Measurements from ENCODE around the gene P2RX1. TPM values are rescaled to one million over a fixed set of nuclear protein-coding genes. Genes with fewer than 3 reads are reported as not detected.

Gene P2RX1
- polyA plus RNA-seq, 1 experiment: 0.02 TPM

- no peak for DNase-seq (ENCODE audit: low read depth)
- peaks cover 6% of the 10 kb centered on the region for H3K36me3 ChIP-seq (ENCODE audit: control insufficient read depth, insufficient read depth, low read length)
- no peaks in the 10 kb centered on the region for H3K27me3 ChIP-seq (ENCODE audit: control insufficient read depth, insufficient read depth, low read length)
- ChIA-PET POLR2A (no interaction called here), CTCF (interaction anchor here (1.3 kb wide), 1 partner anchor 25 kb away, joined by 3 read pairs; no protein-coding TSS in a partner anchor)
- H3K4me3 ChIP-seq (ENCODE audit: low read depth, low read length): no peak overlapping the region
- no peak for TF ChIP-seq CTCF (IDR thresholded peaks at IDR 0.05; ENCODE audit: insufficient read depth, low read depth, low read length)
These were observed 50.0 kb downstream of the P2RX1 start for GRCh38 chr17:3866276-3866675.

- no peak overlapping the region for H3K4me3 ChIP-seq (ENCODE audit: low read depth, low read length)
- no peak for TF ChIP-seq CTCF (IDR thresholded peaks at IDR 0.05; ENCODE audit: insufficient read depth, low read depth, low read length)
- POLR2A ChIA-PET: no interaction called here
- H3K36me3 ChIP-seq (ENCODE audit: control insufficient read depth, insufficient read depth, low read length): peaks cover 6% of the 10 kb centered on the region; the same call in 1 of the 2 replicates
- no peaks in the 10 kb centered on the region for H3K27me3 ChIP-seq (ENCODE audit: control insufficient read depth, insufficient read depth, low read length)
- CTCF ChIA-PET: interaction anchor here (0.6 to 2.1 kb wide), 6 partner anchors 19 to 144 kb away, joined by 3 to 15 read pairs (median 6); partner anchors contain the start of gene NCBP3
- DNase-seq (ENCODE audit: low read depth): no peak
These were observed 51.1 kb downstream of the P2RX1 start for GRCh38 chr17:3865176-3865575.

GRCh38 chr17:3864534-3864933 lies 51.7 kb downstream of the P2RX1 start:
- no peak for TF ChIP-seq CTCF (IDR thresholded peaks at IDR 0.05; ENCODE audit: insufficient read depth, low read depth, low read length)
- Histone ChIP-seq H3K36me3 (ENCODE audit: control insufficient read depth, insufficient read depth, low read length) (peaks cover 6% of the 10 kb centered on the region), H3K27me3 (ENCODE audit: control insufficient read depth, insufficient read depth, low read length) (no peaks in the 10 kb centered on the region), H3K4me3 (ENCODE audit: low read depth, low read length) (no peak overlapping the region)
- ChIA-PET POLR2A (no interaction called here), CTCF (interaction anchor here (0.6 to 2.1 kb wide), 9 partner anchors 15 to 145 kb away, joined by 3 to 15 read pairs (median 4); partner anchors contain the start of gene NCBP3)
- DNase-seq (ENCODE audit: low read depth): no peak

GRCh38 chr17:3861761-3862681 lies 54.2 kb downstream of the P2RX1 start:
- Histone ChIP-seq H3K27me3 (ENCODE audit: control insufficient read depth, insufficient read depth, low read length) (no peaks in the 10 kb centered on the region), H3K36me3 (ENCODE audit: control insufficient read depth, insufficient read depth, low read length) (peaks cover 4% of the 10 kb centered on the region), H3K4me3 (ENCODE audit: low read depth, low read length) (no peak overlapping the region)
- CTCF ChIA-PET: interaction anchor here (0.6 to 3.2 kb wide), 9 partner anchors 11 to 681 kb away, joined by 3 to 12 read pairs (median 5); partner anchors contain the start of gene NCBP3
- no peak for DNase-seq (ENCODE audit: low read depth)
- TF ChIP-seq CTCF (IDR thresholded peaks at IDR 0.05; ENCODE audit: insufficient read depth, low read depth, low read length): no peak
- POLR2A ChIA-PET: no interaction called here

GRCh38 chr17:3860939-3861700 lies 55.1 kb downstream of the P2RX1 start:
- no peak for TF ChIP-seq CTCF (IDR thresholded peaks at IDR 0.05; ENCODE audit: insufficient read depth, low read depth, low read length)
- Histone ChIP-seq H3K4me3 (ENCODE audit: low read depth, low read length) (no peak overlapping the region), H3K36me3 (ENCODE audit: control insufficient read depth, insufficient read depth, low read length) (peaks cover 4% of the 10 kb centered on the region), H3K27me3 (ENCODE audit: control insufficient read depth, insufficient read depth, low read length) (no peaks in the 10 kb centered on the region)
- ChIA-PET POLR2A (no interaction called here), CTCF (interaction anchor here (0.6 to 3.2 kb wide), 7 partner anchors 10 to 682 kb away, joined by 3 to 12 read pairs (median 5); partner anchors contain the start of gene NCBP3)
- no peak for DNase-seq (ENCODE audit: low read depth)

Measured in BJ (cell line).